Measurements from ENCODE around the gene RAB40C.

The RAB40C gene

GRCh38 chr16:648781-649589 lies 59.1 kb downstream of the RAB40C start, which contains the start of gene WDR90:
Gene WDR90, plus strand, starts transcription at chr16:649365. Its CDS starts 52 bp downstream, at chr16:649417.
- peak; percentile 87 for DNase-seq

GRCh38 chr16:649631-650030 lies 59.8 kb downstream of the RAB40C start:
- no peak for DNase-seq

GRCh38 chr16:651844-652243 lies 62.0 kb downstream of the RAB40C start:
- no peak for DNase-seq

- DNase-seq: no peak
These were observed 62.8 kb downstream of the RAB40C start for GRCh38 chr16:652454-653305.

GRCh38 chr16:654034-654433 lies 64.2 kb downstream of the RAB40C start:
- no peak for DNase-seq

GRCh38 chr16:657487-657886 lies 67.6 kb downstream of the RAB40C start:
- DNase-seq: no peak

- no peak for DNase-seq
These were observed 69.1 kb downstream of the RAB40C start for GRCh38 chr16:658679-659571.

- no peak for DNase-seq
These were observed 69.8 kb downstream of the RAB40C start for GRCh38 chr16:659618-660017.

- no peak for DNase-seq
These were observed 70.2 kb downstream of the RAB40C start for GRCh38 chr16:660132-660458.

- peak; percentile 58 for DNase-seq
These were observed 70.8 kb downstream of the RAB40C start for GRCh38 chr16:660459-661183.

GRCh38 chr16:661184-661821 lies 71.4 kb downstream of the RAB40C start:
- no peak for DNase-seq

GRCh38 chr16:662095-662494 lies 72.2 kb downstream of the RAB40C start:
- no peak for DNase-seq

- DNase-seq: no peak
These were observed 72.7 kb downstream of the RAB40C start for GRCh38 chr16:662597-662996.

- DNase-seq: no peak
These were observed 76.7 kb downstream of the RAB40C start for GRCh38 chr16:666572-666971.

GRCh38 chr16:667113-667779 lies 77.4 kb downstream of the RAB40C start:
- DNase-seq: no peak

GRCh38 chr16:667780-668518 lies 78.1 kb downstream of the RAB40C start, which contains the start of gene RHOT2:
Gene RHOT2, plus strand, starts transcription at chr16:668132. Its CDS starts 68 bp downstream, at chr16:668200.
- DNase-seq: peak; percentile 86

- DNase-seq: no peak
These were observed 78.8 kb downstream of the RAB40C start for GRCh38 chr16:668519-669171.

- no peak for DNase-seq
These were observed 79.8 kb downstream of the RAB40C start for GRCh38 chr16:669666-670065.

GRCh38 chr16:670485-671352 lies 80.9 kb downstream of the RAB40C start:
- DNase-seq: no peak
